ENCODE data around the gene PRR35.
A peak's percentile ranks its signal among the peaks of the same experiment; 100 is the strongest.

The PRR35 gene

GRCh38 chr16:583815-584591 lies 23.8 kb downstream of the PRR35 start:
- Histone ChIP-seq H3K4me2 (peak overlapping the region; percentile 84), H4K20me1 (peaks cover 21% of the 10 kb centered on the region; the same call in 1 of the 2 replicates), H3K9me3 (no peaks in the 10 kb centered on the region), H3K36me3 (0 out of 2 replicates have a peak, but pooled peaks cover 8% of the 10 kb centered on the region), H3K4me1 (peaks cover 68% of the 10 kb centered on the region), H3K9ac (peak overlapping the region; percentile 58), H3K27me3 (no peaks in the 10 kb centered on the region), H3K4me3 (peak overlapping the region; percentile 15; the same call in 1 of the 2 replicates), H3K27ac (peak overlapping the region; percentile 70)
- no peak for TF ChIP-seq Cebpa-rat (IDR thresholded peaks at IDR 0.05)

- TF ChIP-seq Cebpa-rat (IDR thresholded peaks at IDR 0.05) = no peak
- H3K36me3 ChIP-seq = 0 out of 2 replicates have a peak, but pooled peaks cover 8% of the 10 kb centered on the region
- no peak overlapping the region for H3K9ac ChIP-seq
- H3K27ac ChIP-seq = no peak overlapping the region
- peak overlapping the region; percentile 17; the same call in 1 of the 2 replicates for H3K4me2 ChIP-seq
- H3K4me1 ChIP-seq = peaks cover 55% of the 10 kb centered on the region
- H3K9me3 ChIP-seq = no peaks in the 10 kb centered on the region
- H3K27me3 ChIP-seq = no peaks in the 10 kb centered on the region
- peaks cover 24% of the 10 kb centered on the region for H4K20me1 ChIP-seq
- no peak overlapping the region for H3K4me3 ChIP-seq
These were observed 25.2 kb downstream of the PRR35 start for GRCh38 chr16:585351-585750.

GRCh38 chr16:586047-586644 lies 26.0 kb downstream of the PRR35 start:
- Histone ChIP-seq H3K4me2 (peak overlapping the region; percentile 93; the same call in 1 of the 2 replicates), H3K9me3 (no peaks in the 10 kb centered on the region)

GRCh38 chr16:586645-587590 lies 26.7 kb downstream of the PRR35 start:
- peaks cover 40% of the 10 kb centered on the region for H4K20me1 ChIP-seq
- H3K4me1 ChIP-seq = peaks cover 71% of the 10 kb centered on the region
- H3K4me2 ChIP-seq = peak overlapping the region; percentile 93
- no peak for TF ChIP-seq Cebpa-rat (IDR thresholded peaks at IDR 0.05)
- H3K36me3 ChIP-seq = 0 out of 2 replicates have a peak, but pooled peaks cover 5% of the 10 kb centered on the region
- H3K27me3 ChIP-seq = no peaks in the 10 kb centered on the region
- H3K9me3 ChIP-seq = no peaks in the 10 kb centered on the region
- H3K9ac ChIP-seq = peak overlapping the region; percentile 96
- H3K4me3 ChIP-seq = peak overlapping the region; percentile 94
- peak overlapping the region; percentile 96 for H3K27ac ChIP-seq

More at GRCh38 chr16:586047-586644, 26.0 kb downstream of the PRR35 start:
- no peak for TF ChIP-seq Cebpa-rat (IDR thresholded peaks at IDR 0.05)
- Histone ChIP-seq H3K27ac (no peak overlapping the region), H3K27me3 (no peaks in the 10 kb centered on the region), H3K36me3 (0 out of 2 replicates have a peak, but pooled peaks cover 5% of the 10 kb centered on the region), H3K9ac (no peak overlapping the region), H3K4me3 (no peak overlapping the region), H3K4me1 (peaks cover 63% of the 10 kb centered on the region), H4K20me1 (peaks cover 32% of the 10 kb centered on the region)

GRCh38 chr16:588639-588888 lies 28.4 kb downstream of the PRR35 start:
- no peak for TF ChIP-seq Cebpa-rat (IDR thresholded peaks at IDR 0.05)
- Histone ChIP-seq H3K36me3 (no peaks in the 10 kb centered on the region), H3K27ac (peak overlapping the region; percentile 96), H3K9me3 (no peaks in the 10 kb centered on the region), H3K4me1 (peaks cover 73% of the 10 kb centered on the region), H4K20me1 (peaks cover 56% of the 10 kb centered on the region), H3K9ac (peak overlapping the region; percentile 96), H3K4me3 (peak overlapping the region; percentile 94), H3K27me3 (no peaks in the 10 kb centered on the region), H3K4me2 (peak overlapping the region; percentile 93)

- Histone ChIP-seq H3K4me1 (peaks cover 73% of the 10 kb centered on the region), H3K4me2 (peak overlapping the region; percentile 93), H3K9ac (peak overlapping the region; percentile 96), H3K27ac (peak overlapping the region; percentile 96), H4K20me1 (peaks cover 56% of the 10 kb centered on the region), H3K36me3 (no peaks in the 10 kb centered on the region), H3K27me3 (no peaks in the 10 kb centered on the region), H3K4me3 (peak overlapping the region; percentile 94), H3K9me3 (no peaks in the 10 kb centered on the region)
- no peak for TF ChIP-seq Cebpa-rat (IDR thresholded peaks at IDR 0.05)
These were observed 28.9 kb downstream of the PRR35 start for GRCh38 chr16:588889-589657.

- Histone ChIP-seq H3K27me3 (no peaks in the 10 kb centered on the region), H3K4me3 (peak within 1 kb of the TSS; percentile 94), H3K36me3 (no peaks in the 10 kb centered on the region), H3K27ac (peak within 1 kb of the TSS; percentile 96), H3K9me3 (no peaks in the 10 kb centered on the region), H4K20me1 (peaks cover 63% of the 10 kb centered on the region), H3K9ac (peak within 1 kb of the TSS; percentile 96), H3K4me1 (peaks cover 75% of the 10 kb centered on the region), H3K4me2 (peak within 1 kb of the TSS; percentile 96)
- TF ChIP-seq Cebpa-rat (IDR thresholded peaks at IDR 0.05) = no peak
These were observed 29.5 kb downstream of the PRR35 start, which contains the start of gene RAB40C for GRCh38 chr16:589658-590187. Gene RAB40C (plus strand): TSS chr16:590066. CDS start chr16:590292, 226 bp downstream.

- H4K20me1 ChIP-seq = peaks cover 69% of the 10 kb centered on the region
- no peaks in the 10 kb centered on the region; the same call in 1 of the 2 replicates for H3K36me3 ChIP-seq
- peak overlapping the region; percentile 91 for H3K9ac ChIP-seq
- no peaks in the 10 kb centered on the region for H3K9me3 ChIP-seq
- TF ChIP-seq Cebpa-rat (IDR thresholded peaks at IDR 0.05) = no peak
- peak overlapping the region; percentile 94 for H3K4me3 ChIP-seq
- H3K27ac ChIP-seq = peak overlapping the region; percentile 79
- no peaks in the 10 kb centered on the region for H3K27me3 ChIP-seq
- H3K4me2 ChIP-seq = peak overlapping the region; percentile 96
- H3K4me1 ChIP-seq = peaks cover 80% of the 10 kb centered on the region
These were observed 30.1 kb downstream of the PRR35 start for GRCh38 chr16:590188-590814.
